Stimulated activated CD4-positive, alpha-beta T cell treated with anti-CD3 and anti-CD28 coated beads, TNF-alpha, amount 100 ng/mL, for 48 hours (primary cell): ENCODE measurements around the gene CAB39L.
"Not testable (repeated sequence)": the region's sequence is repeated elsewhere in the genome, so short reads cannot be mapped to it uniquely, and the experiment has no call there.

ENCODE experiments used
- DNase-seq, 3 donors: peaks; one replicate each; pipeline ENCODE4 v3.0.0-alpha.2; 2020; ENCODE audit warnings: low read depth in 3 of 3

CAB39L gene

DNA sequence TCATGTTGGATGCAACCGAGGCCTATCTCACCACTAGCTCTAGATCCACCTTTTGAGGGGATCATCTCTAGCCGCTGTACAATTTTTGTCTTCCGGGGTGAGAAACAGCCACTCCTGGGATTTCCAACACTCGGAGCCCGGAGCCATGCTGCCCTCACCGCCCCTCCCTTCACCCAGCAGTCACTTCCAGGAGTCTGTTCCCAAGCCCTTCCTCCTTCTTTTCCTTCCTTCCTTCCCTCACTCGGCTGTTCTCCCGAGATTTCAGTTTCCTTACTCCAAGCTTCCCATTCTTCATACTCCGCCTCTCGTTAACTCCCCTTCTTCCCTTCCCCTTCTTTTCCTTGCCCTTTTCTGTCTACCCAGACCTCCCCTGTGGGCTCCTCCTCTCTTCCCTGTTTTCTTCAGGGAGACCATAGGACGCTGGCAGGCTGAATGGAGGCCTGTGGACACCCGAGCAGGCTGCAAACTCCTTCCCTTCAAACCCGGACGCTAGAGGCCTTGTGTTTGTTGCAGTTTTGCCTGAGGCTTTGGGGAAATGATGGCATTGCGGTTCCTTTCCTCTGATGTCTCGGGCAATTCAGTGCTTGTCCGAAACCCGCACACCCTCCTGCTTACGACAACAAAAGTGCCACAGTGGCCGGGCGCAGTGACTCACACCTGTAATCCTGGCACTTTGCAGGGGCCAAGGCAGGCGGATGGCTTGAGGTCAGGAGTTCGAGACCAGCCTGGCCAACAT, 96.0 kb downstream of the CAB39L start:
- DNase-seq: no peak

DNA sequence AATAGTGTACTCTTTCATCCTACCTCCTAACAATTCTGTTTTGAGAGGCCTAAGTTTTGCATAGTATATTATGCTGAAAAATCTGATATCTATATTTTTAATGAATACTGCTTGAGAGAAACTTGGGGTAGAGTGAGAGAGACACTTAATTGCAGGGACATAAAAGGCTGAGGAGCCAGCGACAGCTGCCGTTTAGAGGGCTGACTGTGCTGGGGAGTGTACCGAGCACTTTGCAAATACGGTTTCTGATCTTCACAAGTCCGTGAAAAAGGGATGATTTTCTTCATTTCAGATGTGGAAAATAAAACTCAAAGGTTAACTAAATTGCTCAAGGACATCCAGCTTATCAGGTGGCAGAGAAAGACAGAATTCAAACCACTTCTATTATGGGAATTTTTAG, 97.4 kb downstream of the CAB39L start:
- DNase-seq: no peak

DNA sequence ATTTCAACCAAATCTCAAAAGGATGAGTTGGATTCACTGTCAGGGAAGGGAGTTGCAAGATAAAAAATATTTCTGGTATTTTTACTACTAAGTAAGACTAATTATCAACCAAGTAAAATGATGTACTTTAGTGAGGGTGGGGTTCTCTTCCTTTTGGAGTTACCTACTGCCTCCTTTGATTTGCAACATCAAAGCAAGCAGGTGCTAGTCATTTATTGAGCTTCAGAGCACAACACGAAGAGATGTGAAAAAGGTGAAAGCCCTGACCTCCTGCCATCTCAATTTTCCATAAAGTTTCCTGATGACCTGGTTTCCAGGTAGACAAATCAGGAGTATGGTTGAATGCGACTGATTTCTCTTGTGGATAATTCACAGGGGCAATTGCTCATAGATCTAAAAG, 100.1 kb downstream of the CAB39L start:
- DNase-seq: no peak

DNA sequence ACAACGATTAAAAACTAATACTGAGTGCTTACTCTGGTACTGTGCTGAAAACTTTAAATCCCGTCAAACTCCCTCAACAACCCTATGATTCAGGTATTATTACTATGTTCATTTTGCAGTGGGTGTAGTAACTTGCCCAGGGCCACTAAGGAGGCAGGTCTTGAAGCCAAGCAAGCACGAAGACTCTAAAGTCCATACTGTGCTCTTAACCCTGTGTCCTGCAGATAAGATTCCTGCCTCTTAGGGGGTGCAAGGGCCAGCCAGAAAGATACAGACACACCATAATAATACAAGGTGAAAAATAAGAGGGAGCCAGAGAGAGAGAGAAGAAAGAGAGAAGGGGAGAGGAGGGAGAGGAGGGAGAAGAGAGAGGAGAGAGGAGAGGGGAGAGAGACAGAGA, 100.6 kb downstream of the CAB39L start:
- no peak for DNase-seq

DNA sequence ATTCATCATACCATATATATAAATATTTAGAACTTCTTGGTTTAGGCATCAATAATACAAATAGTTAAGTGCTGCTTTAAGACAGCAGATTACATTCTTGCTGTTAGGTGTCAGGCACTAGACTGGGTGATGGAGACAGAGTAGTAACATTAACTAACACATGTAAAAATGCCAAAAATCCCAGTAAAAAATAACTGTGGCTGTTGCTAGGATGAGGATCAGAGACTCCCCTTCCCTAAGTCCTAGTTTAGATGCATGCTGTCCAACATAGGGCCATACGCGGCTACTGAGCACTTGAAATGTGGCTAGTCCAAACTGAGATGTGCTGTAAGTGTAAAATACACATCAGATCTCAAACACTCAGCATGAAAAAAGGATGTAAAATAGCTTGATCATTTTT, 101.4 kb downstream of the CAB39L start:
- no peak for DNase-seq

DNA sequence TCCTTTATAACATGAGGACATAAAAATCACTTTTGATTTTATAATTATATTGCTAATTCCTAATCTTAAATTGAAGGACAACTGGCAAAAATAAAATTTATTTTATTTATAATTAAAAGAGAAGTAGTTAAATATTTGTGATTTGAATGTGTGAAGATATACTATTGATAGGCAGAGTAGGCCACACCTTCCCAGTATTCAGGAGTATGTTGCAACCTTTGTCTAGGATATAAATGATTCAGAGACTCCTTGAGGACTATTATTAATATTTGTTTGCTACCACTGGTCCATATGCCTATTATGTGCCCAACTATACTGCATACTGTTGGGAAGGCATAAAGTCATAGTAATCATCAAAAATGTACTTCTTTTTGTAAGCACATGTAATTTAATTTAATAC, 101.9 kb downstream of the CAB39L start:
- no peak for DNase-seq

DNA sequence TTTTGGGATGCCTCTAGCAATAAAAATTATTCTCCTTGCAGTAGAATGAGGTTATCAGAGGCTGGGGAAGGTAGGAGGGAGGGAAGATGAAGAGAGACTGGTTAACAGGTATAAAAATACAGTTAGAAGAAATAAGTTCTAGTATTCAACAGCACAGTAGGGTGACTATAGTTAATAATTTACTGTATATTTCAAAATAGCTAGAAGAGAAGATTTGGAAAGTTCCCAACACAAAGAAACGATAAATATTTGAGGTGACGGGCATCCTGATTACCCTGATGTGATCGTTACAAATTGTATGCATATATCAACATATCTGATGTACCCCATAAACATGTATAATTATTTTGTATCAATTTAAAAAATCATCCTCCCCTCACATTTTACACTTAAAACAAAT, 102.3 kb downstream of the CAB39L start:
- DNase-seq: no peak

DNA sequence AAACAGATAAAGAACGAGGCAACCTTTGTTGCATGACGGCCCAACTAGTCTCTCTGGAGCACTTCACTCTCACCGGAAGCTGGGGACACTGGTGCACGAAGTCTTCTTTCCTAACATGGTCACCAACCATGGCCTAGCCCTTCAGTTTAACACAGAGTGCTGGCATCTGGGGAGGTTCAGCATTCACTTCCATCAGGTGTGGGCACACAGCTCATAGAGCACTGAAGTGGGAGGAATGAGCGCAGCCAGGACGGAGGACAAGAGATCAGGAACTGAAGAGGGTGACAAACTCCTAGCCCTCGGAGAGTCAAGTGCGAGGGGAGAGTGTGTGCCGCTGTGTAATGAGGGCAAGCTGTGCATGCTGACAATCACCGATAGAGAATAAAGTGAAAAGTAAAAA, 103.7 kb downstream of the CAB39L start:
- no peak for DNase-seq

DNA sequence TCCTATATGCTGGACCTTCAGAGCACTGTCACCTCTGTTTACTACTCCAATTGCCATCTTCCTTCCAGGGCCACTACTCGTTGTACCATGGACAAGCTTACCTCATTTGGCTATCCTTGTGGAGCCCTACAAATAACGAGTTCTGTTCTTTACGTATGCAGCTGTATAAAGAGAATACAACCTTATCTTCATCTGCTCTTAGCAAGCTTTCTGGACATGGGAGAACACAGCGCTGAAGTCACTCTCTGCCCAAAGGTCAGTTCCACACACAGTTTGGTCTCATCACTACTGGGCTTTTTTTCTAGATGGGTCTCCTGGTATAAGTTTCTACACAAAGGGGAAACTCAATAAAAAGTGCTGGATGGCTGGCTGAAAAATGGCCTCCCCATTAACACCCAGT, 107.2 kb downstream of the CAB39L start:
- no peak for DNase-seq

DNA sequence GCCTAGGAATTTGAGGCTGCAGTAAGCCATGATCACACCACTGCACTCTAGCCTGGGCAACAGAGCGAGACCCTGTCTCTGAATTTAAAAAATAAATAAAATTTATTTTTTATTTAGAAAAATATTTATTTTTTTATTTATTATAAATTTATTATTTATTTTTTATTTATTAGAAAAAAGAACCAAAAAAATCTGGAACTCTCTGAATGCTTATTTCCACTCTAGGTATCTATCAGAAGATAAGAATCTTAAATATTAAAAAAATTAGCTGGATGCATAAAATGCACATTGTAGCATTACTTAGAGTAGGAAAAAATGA, 113.4 kb downstream of the CAB39L start:
- DNase-seq: no peak

DNA sequence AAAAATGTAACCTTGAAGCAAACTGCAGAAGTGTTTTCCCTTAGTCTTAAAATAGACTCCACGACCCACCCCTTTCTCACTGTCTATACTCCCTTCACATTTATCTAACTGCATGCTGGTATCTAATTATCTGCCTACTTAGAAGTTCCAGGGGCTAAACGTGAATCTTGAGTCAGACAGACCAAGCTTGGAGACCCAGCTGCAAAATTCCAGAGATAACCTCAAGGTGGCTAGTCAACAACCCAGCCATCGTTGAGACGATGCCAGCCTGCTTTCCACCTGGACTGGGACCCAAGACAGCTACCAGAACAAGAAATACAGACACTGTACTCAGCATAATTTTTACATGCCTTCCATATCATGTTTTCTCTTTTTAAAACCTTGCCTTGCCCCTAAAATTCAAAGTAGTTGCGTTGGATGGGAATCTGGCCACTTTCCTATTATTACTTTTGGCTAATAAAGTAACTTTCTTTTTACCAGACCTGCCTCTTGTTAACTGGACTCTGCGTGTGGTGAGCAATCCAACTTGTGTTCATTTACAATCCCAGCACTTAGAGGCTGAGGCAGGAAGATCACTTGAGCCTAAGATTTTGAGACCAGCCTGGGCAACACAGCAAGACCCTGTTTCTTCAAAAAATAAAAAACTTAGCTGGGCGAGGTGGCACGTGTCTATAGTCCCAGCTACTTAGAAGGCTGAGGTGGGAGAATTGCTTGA, 113.9 kb downstream of the CAB39L start:
- DNase-seq: no peak

DNA sequence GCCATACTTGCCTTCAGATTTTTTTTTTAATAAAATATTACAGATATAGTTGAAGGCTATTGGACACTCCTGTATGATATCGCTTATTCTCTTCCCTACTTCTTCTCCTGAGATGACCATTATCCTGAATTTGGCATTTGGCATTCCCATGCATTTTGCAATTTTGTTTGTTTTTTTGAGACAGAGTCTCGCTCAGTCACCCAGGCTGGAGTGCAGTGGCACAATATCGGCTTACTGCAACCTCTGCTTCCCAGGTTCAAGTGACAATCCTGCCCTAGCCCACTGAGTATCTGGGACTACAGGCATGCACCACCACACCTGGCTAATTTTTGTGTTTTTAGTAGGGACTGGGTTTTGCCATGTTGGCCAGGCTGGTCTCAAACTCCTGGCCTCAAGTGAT, 116.7 kb downstream of the CAB39L start:
- not testable (repeated sequence) for DNase-seq

DNA sequence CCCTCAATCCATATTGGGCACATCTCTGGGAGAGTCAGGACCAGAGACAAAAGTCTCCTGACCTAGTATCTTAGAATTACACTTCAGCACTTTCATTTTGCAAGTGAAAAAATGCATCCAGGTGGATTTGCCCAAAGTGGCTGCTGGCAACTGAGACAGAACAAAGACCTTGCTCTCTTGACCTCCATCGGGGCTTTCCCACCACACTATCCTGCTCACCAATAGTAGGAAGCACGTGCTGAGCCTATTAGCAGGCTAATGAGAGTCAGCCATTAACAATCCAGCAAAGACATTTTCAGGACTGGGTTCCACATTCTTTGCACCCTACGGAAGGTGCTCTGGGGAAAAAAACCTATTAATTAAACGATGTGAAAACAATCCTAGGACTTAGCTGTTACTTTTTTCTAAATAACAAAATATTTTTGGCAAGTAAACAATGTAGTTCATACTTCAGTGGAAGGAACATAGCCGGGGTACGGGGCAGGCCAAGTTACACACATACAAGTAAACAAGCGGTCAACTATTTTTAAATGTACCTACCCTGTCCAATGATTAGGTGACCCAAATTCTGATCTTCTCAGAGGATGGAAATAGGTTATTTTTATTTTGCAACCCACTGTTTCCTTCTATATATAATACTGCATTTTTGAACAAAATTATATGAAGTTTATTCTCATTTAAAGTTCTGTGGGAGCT, 117.5 kb downstream of the CAB39L start:
- no peak for DNase-seq

DNA sequence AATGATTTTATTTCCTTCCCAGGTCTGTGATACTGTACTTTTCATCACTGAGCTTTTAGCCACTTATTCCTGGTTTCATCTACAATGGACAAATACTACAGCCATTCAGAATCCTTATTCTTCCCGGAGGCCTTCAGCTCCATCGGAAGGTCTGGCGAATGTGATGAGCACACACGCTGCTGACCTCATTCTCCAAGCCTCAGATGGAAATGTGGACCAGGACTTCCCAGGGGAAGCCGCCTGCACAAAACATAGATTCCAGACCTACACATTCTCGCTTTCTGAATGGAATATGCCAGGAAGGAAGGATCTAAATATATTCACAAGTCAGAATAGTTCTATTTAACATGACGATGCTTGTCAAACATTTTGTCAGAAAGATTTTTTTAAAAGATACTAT, 120.5 kb downstream of the CAB39L start:
- DNase-seq: no peak

DNA sequence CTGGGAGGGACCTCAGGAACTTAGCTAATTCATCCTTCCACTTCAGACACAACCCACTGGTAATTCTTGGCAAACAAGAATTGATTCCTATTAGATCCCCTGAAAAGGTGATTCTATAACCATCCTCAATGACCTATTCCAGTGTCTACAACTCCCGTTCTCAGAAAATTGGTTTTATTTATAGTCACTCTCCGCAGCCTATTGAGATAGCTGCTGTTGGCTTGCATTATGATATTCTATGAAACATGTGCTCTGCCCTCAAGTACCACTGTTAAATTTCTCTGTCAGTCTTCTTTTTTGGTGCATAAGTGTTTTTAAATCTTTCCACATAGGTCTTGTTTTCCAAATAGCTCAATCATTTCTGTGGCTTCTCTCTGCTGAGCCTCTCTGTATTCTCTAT, 121.2 kb downstream of the CAB39L start:
- DNase-seq: no peak

DNA sequence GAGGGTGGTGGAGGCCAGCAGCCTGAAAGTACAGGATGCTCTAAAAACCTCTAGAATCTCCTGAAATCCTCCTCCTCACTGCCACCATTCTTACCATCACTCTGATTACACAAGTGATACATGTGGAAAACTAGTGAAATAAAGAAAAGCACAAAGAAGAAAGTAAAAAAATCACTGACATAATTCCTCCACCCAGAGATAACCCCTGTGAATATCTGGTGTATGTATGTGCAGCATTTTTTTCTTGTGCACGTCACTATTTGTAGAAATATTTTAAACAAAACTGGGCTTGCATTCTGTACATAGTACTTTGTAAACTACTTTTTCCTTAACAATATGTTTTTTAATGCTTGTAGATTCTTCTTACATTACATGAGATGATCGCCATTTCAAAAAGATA, 122.9 kb downstream of the CAB39L start:
- no peak for DNase-seq

DNA sequence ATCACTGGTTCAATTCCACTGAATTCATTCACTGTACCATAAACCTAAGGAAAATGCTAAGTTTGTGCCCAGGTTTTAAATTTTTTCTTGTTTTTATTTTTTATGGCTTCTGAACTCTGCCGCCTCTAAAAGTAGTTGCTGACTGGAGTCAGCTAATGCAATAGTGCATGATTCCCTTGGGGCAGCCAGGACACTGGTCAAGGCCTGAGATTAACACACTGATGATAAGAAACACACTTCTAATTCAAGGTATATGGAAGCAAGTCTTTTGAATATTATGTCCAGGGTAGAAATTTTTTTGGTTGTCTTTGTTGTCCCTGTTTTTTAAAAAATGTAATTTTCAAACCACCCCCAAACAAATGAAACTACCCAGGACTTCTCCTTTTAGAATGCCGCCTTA, 123.9 kb downstream of the CAB39L start:
- no peak for DNase-seq

DNA sequence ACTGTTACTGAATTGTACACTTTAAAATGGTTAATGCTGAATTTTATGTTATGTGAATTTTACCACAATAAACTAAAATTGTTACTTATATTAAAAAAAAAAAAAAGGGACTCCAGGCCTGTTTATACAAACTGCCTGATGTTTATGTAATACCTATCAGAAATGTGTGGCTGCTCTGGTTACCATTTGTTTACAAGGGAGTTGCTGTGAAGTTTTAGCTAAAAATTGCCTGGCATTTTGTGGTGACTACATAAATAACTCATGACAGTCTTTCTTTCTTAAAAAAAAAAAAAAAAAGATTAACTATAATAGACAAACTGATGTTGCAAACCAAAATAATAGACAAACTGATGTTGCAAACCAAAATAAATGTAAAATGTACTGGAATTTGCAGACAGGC, 124.3 kb downstream of the CAB39L start:
- no peak for DNase-seq

DNA sequence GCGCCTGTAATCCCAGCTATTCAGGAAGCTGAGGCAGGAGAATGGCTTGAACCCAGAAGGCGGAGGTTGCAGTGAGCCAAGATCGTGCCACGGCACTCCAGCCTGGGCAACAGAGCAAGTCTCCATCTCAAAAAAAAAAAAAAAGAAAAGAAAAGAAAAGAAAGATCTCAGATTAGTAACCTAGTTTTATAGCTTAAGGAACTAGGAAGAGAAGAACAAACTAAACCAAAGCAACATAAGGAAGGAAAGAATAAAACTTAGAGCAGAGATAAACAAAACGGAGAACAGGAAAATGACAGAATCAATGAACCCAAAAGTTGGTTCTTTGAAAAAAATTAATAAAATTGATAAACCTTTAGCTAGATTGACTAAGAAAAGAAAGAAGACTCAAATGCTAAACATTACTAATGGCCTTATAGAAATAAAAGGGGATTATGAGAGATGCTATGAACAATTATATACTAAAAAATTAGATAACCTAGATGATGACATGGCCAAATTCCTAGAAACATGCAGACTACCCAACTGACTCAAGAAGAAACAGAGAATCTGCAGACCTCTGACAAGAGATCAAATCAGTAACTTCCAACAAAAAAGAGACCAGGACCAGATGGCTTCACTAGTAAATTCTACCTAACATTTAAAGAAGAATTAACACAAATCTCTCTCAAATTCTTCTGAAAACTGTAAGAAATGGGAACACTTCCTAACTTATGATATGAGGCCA, 127.9 kb downstream of the CAB39L start:
- no peak for DNase-seq

DNA sequence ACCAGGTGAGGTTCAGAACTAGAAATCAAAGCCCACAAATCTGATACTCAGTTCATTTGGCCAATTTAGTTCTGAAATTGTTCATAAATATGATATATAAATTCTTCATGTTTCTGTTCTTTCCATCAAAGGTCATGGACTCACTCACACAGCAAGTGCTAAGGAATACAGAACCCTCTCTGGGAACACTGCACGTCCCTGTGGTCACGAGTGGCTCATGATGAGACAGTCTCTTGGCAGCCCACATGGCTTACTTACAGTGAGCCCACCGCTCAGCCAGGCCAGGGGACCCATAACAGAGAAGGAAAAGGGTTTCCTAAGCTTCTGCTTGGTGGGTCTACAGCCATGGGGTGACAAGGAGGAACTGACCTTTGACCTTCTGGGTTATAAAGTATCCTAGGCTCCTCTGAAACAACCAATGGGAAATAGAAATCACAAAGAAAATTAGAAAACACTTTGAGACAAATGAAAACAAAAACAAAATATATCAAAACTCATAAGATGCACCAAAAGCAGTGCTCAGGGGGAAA, 128.8 kb downstream of the CAB39L start:
- no peak for DNase-seq

DNA sequence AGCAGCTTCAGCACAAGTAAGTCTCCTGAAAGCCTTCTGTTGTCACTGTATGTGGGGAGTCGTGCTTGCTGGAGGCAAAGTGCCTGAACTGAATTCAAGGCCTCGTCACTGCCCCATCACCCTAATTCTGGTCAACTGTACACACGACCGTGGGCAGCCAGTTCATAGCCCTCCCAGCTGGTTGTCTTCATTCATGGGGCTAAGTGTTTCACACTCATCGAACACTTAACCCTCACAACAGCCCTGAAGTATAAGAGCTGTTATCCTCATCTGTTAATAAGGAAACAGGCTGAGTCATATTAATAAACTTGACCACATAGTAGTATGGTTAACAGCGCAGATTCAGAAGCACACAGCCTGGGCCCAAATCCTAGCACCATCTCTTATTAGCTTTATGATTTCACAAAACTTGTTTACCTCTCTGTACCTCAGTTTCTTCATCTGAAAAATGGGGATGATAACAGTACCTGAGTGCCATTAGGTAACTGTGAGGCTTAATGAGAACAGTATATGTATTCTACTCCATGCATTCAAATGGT, 129.5 kb downstream of the CAB39L start:
- DNase-seq: no peak

DNA sequence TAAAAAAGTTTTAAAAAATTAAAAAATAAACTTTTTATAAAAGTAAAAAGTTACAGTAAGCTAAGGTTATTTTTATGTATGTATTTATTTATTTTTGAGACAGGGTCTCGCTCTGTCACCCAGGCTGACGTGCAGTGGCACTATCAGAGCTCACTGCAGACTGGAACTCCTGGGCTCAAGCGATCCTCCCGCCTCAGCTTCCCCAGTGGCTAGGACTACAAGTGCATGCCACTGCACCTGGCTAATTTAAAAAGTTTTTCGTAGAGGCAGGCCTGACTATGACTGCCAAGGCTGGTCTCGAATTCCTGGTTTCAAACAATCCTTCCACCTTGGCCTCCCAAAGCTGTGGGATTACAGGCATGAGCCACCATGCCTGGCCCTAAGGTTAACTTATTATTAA, 132.0 kb downstream of the CAB39L start:
- DNase-seq: no peak
